ENCODE data around the gene POC1A. TPM values are rescaled to one million over a fixed set of nuclear protein-coding genes. Genes with fewer than 3 reads are reported as not detected.

POC1A gene
- total and polyA plus RNA-seq, 10 of the 15 experiments (the other 5 are each of a cell fraction or from before 2014, with no cell fraction given), result 8.5 to 49.8 (median 23.5) TPM

GRCh38 chr3:52140769-52141168 lies 13.5 kb downstream of the POC1A start (continued):
- TF ChIP-seq RBBP5 (conservative IDR thresholded peaks at IDR 0.05) (no peak), E2F8 (IDR thresholded peaks at IDR 0.05; ENCODE audit: low read depth, partially characterized antibody) (no peak), NR2C1 (IDR thresholded peaks at IDR 0.05) (no peak), GATAD2B (conservative IDR thresholded peaks at IDR 0.05; ENCODE audit: low read depth) (no peak), PAX8 (IDR thresholded peaks at IDR 0.05) (no peak), HDAC6 (IDR thresholded peaks at IDR 0.05; ENCODE audit: unreplicated experiment) (no peak), TARDBP (IDR thresholded peaks at IDR 0.05; ENCODE audit: borderline replicate concordance) (no peak), SMAD1 (IDR thresholded peaks at IDR 0.05; ENCODE audit: low read depth, partially characterized antibody) (no peak)

- no TSS peak for BruUV-seq (replicated peaks)
- POLR2A ChIA-PET, result no interaction called here
- peaks cover 10% of the 10 kb centered on the region for H3K4me1 ChIP-seq (ENCODE audit: control insufficient read depth, insufficient read depth, low read length)
Observed at GRCh38 chr3:52140000-52140399, 14.2 kb downstream of the POC1A start.

More at GRCh38 chr3:52140000-52140399, 14.2 kb downstream of the POC1A start:
- DNase-seq (ENCODE audit: low read depth, low spot score), result no peak
- CTCF ChIA-PET, result interaction anchor here (0.9 to 10.1 kb wide), 4 partner anchors 19 to 198 kb away, joined by 3 to 169 read pairs (median 7); partner anchors contain the start of gene RRP9
- Histone ChIP-seq H3K9ac (ENCODE audit: control insufficient read depth, insufficient read depth, low read length) (no peak overlapping the region), H3K79me2 (ENCODE audit: control insufficient read depth, insufficient read depth, low read length) (no peaks in the 10 kb centered on the region), H3K27me3 (replicated peaks in 1 of 2; ENCODE audit: control insufficient read depth in 2 of 2, insufficient read depth in 2 of 2, low read length in 1 of 2) (no peaks in the 10 kb centered on the region), H3K9me3 (replicated peaks; ENCODE audit: control insufficient read depth, insufficient read depth, low read length) (no peaks in the 10 kb centered on the region), H3K4me3 (no peak overlapping the region), H3K27ac (ENCODE audit: control insufficient read depth, insufficient read depth) (no peak overlapping the region), H4K20me1 (ENCODE audit: control insufficient read depth, insufficient read depth) (no peaks in the 10 kb centered on the region), H3K36me3 (ENCODE audit: control insufficient read depth in 2 of 2, insufficient read depth in 2 of 2, low read length in 1 of 2) (peaks cover 10 to 14% of the 10 kb centered on the region in 2 experiments), H2AFZ (ENCODE audit: control insufficient read depth, low read depth, low read length) (no peak overlapping the region), H3K4me2 (ENCODE audit: control insufficient read depth, insufficient read depth) (no peak overlapping the region)
- TF ChIP-seq NR2F1 (conservative IDR thresholded peaks at IDR 0.05), result no peak
- TF ChIP-seq ASH2L (IDR thresholded peaks at IDR 0.05; ENCODE audit: borderline replicate concordance, low read depth), result no peak
- TF ChIP-seq, protein P1, sequence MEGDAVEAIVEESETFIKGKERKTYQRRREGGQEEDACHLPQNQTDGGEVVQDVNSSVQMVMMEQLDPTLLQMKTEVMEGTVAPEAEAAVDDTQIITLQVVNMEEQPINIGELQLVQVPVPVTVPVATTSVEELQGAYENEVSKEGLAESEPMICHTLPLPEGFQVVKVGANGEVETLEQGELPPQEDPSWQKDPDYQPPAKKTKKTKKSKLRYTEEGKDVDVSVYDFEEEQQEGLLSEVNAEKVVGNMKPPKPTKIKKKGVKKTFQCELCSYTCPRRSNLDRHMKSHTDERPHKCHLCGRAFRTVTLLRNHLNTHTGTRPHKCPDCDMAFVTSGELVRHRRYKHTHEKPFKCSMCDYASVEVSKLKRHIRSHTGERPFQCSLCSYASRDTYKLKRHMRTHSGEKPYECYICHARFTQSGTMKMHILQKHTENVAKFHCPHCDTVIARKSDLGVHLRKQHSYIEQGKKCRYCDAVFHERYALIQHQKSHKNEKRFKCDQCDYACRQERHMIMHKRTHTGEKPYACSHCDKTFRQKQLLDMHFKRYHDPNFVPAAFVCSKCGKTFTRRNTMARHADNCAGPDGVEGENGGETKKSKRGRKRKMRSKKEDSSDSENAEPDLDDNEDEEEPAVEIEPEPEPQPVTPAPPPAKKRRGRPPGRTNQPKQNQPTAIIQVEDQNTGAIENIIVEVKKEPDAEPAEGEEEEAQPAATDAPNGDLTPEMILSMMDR (IDR thresholded peaks at IDR 0.05 in 2 of 3, conservative IDR thresholded peaks at IDR 0.05 in 1 of 3; ENCODE audit: control insufficient read depth in 2 of 3, extremely low read depth in 1 of 3, insufficient read depth in 1 of 3, low read depth in 3 of 3, low read length in 3 of 3), result no peak
- TF ChIP-seq, protein P2, sequence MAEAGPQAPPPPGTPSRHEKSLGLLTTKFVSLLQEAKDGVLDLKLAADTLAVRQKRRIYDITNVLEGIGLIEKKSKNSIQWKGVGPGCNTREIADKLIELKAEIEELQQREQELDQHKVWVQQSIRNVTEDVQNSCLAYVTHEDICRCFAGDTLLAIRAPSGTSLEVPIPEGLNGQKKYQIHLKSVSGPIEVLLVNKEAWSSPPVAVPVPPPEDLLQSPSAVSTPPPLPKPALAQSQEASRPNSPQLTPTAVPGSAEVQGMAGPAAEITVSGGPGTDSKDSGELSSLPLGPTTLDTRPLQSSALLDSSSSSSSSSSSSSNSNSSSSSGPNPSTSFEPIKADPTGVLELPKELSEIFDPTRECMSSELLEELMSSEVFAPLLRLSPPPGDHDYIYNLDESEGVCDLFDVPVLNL (IDR thresholded peaks at IDR 0.05; ENCODE audit: low read depth, low read length), result no peak
- TF ChIP-seq MTA3 (IDR thresholded peaks at IDR 0.05; ENCODE audit: borderline replicate concordance, low read length), result no peak
- no peak for TF ChIP-seq RB1 (IDR thresholded peaks at IDR 0.05; ENCODE audit: borderline replicate concordance)
- TF ChIP-seq BHLHE40 (IDR thresholded peaks at IDR 0.05; ENCODE audit: borderline replicate concordance in 1 of 2, low read depth in 2 of 2, low read length in 1 of 2), result no peak
- TF ChIP-seq CEBPB (IDR thresholded peaks at IDR 0.05; ENCODE audit: borderline replicate concordance in 1 of 2, low read depth in 2 of 2, low read length in 2 of 2), result no peak
- FAIRE-seq, result no peak
- in situ Hi-C loops (cut with MboI) (loop anchor here (5.0 kb wide), 1 partner anchor 138 kb away; no protein-coding TSS in a partner anchor), intact Hi-C loops (cut with micrococcal nuclease; ENCODE audit: unreplicated experiment) (no loop called here)
- SMC1A ChIA-PET (ENCODE audit: uncharacterized antibody, unreplicated experiment), result interaction anchor here (1.5 kb wide), 1 partner anchor 87 kb away, joined by 3 read pairs; no protein-coding TSS in a partner anchor
- WGBS (ENCODE audit: insufficient coverage, insufficient replicate concordance, low lambda C conversion rate, missing lambda C conversion rate), result 96% methylated on average over 9 of the region's 9 CpGs
- RAD21 ChIA-PET (ENCODE audit: unreplicated experiment), result interaction anchor here (1.6 kb wide), 1 partner anchor 136 kb away, joined by 4 read pairs; no protein-coding TSS in a partner anchor
- no peak for ATAC-seq

Data from GM12878 (cell line).